T-helper 1 cell treated with Interleukin-12 subunit alpha and Interleukin-12 subunit beta and Interleukin-4 antibody, amounts not matched to agents 30 μg/mL and 1 μg/mL, for 36 hours (primary cell): ENCODE measurements around the gene CELF5.
A peak's percentile ranks its signal among the peaks of the same experiment; 100 is the strongest.
"Not testable (repeated sequence)": the region's sequence is repeated elsewhere in the genome, so short reads cannot be mapped to it uniquely, and the experiment has no call there.

Experiments
- H3K27ac Mint-ChIP-seq: one replicate; pipeline ENCODE4 v1.8.0; 2021; ENCODE audit warnings: mild to moderate bottlenecking, mixed read lengths
- H3K27me3 Mint-ChIP-seq: one replicate; pipeline ENCODE4 v1.8.0; 2021; ENCODE audit warnings: low read depth, mixed read lengths
- H3K36me3 Mint-ChIP-seq: one replicate; pipeline ENCODE4 v1.8.0; 2021; ENCODE audit warnings: low read depth, mixed read lengths
- H3K4me1 Mint-ChIP-seq: one replicate; pipeline ENCODE4 v1.8.0; 2021; ENCODE audit warnings: low read depth, mixed read lengths
- H3K4me3 Mint-ChIP-seq: one replicate; pipeline ENCODE4 v1.8.0; 2021; ENCODE audit warnings: mild to moderate bottlenecking, moderate library complexity, mixed read lengths
- H3K9me3 Mint-ChIP-seq: one replicate; pipeline ENCODE4 v1.8.0; 2021; ENCODE audit warnings: mixed read lengths

Gene CELF5

DNA sequence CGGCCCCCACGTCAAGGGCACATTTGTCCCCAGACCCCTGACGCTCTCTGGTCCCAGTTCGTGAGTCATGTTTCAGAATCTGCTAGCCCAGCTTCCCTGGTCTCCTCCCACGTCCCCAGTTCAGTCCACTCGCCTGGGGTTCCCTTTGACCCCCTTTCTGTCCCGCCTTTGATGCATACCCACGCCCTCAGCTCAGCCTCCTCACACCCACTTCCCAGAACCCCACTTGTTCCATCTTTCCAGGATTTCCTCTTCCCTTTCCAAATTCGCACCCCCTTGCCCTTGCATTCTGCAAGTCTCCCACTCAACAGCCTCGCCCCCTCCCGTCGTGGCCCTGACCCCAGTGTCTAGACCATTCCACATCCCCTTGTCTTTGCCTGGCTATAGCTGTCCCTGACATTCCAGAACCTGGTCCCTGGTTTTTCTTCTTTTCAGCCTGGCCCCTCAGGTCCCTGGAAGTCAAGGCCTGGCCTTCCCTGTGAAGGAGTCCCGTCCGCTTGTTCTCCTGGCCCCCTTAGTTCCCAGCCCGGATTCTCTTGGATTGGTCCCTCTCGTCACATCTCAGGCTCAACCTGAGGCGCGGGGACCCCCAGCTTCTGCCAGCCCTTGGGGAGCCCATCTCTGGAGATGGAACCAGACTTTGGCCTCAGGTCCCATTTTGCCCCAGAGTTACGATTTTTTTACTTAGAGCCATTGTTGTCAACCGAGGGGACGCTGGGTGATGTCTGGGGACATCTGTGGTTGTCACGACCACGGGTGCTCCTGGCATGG is 37.4 kb upstream of the CELF5 start:
- H3K27ac Mint-ChIP-seq, result peak overlapping the region; percentile 88
- H3K36me3 Mint-ChIP-seq, result peaks cover 21% of the 10 kb centered on the region
- no peaks in the 10 kb centered on the region for H3K27me3 Mint-ChIP-seq
- H3K4me3 Mint-ChIP-seq, result peak overlapping the region; percentile 93
- H3K4me1 Mint-ChIP-seq, result peaks cover 36% of the 10 kb centered on the region
- no peaks in the 10 kb centered on the region for H3K9me3 Mint-ChIP-seq

DNA sequence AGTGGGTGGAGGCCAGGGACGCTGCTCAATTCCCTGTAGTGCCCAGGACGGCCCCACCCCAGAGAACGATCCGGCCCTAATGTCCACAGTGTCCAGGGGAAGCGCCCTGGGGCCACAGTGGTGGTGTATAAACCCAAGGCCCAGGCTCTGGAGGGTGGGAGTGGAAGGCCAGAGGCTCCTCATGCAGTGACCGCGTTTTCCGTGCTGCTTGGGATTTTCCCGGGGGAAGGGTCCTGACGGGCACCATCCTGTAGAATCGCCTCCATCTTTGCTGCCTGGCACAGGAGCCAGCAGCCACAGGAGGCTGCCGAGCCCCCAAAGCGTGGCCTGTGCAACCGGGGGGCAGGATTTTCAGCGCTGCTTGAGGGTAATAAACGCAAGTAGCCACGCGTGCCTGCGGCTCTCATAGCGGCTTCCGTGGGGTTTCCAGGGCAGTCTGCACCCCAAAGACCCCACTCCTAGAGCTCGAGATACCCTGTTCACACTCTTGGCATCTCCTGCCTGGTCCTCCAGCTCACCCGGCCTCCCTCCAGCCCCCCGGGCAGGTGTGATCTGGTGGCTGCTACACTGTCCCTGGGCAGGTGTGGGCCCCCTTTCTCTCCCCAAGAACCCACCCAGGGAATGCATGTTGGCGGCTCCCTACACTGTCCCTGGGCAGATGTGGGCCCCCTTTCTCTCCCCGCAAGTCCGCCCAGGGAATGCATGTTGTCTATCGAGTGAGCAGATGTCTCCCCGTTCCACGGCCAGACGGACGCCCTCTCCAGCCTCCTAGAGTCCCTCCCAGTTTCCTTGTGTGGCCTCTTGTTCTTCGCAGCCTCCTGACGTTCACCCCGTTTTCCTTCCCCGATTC is 36.6 kb upstream of the CELF5 start:
- H3K27ac Mint-ChIP-seq, result peak overlapping the region; percentile 57
- H3K4me3 Mint-ChIP-seq, result peak overlapping the region; percentile 93
- H3K4me1 Mint-ChIP-seq, result peaks cover 36% of the 10 kb centered on the region
- H3K9me3 Mint-ChIP-seq, result no peaks in the 10 kb centered on the region
- no peaks in the 10 kb centered on the region for H3K27me3 Mint-ChIP-seq
- H3K36me3 Mint-ChIP-seq, result peaks cover 21% of the 10 kb centered on the region

DNA sequence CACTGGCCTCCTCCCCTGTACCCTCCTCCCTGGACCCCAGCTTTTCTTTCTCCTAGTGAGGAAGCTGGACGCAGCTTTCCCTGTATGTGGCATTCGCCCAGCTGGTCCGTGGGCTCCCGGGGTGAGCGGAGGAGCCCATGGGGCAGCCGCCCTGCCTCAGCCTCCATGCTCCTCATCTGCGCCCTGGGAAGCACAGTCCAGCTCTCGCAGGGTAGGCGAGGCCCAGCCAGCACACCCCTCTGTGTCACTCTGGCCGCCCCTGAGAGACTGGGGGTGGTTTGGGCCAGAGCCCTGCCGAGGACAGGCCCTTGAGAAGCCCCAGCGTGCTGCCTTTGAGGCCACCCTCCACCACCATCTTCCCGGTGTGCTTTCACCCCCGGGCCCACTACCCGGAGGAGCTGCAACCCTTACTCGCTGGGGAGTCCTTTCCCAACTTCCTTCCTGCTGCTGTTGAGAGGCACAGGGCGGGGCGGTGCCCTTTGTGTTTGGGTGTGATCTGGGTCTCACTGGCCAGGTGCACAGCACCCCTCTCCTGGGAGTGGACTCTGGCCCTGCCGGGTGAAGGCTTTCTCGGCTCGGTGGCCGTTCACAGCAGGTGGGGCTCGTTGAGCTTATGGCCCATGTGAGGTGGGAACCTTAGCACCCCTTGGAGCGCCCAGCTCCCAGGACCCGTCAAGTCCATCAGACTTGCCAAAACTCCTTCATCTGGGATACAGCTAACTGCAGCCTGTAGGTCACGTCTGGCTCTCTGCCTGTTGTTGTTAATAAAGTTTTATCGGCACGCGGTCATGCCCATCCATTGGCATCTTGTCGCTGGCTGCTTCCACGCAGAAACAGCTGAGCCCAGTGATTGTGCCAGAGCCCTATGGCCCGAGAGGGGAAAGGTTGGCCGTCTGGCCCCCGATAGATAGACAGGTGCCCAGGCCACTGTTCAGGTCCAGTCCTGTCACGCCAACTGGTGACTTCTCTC is 35.5 kb upstream of the CELF5 start:
- no peaks in the 10 kb centered on the region for H3K27me3 Mint-ChIP-seq
- H3K27ac Mint-ChIP-seq, result peak overlapping the region; percentile 57
- no peaks in the 10 kb centered on the region for H3K9me3 Mint-ChIP-seq
- H3K4me1 Mint-ChIP-seq, result peaks cover 35% of the 10 kb centered on the region
- H3K36me3 Mint-ChIP-seq, result peaks cover 22% of the 10 kb centered on the region
- peak overlapping the region; percentile 58 for H3K4me3 Mint-ChIP-seq

DNA sequence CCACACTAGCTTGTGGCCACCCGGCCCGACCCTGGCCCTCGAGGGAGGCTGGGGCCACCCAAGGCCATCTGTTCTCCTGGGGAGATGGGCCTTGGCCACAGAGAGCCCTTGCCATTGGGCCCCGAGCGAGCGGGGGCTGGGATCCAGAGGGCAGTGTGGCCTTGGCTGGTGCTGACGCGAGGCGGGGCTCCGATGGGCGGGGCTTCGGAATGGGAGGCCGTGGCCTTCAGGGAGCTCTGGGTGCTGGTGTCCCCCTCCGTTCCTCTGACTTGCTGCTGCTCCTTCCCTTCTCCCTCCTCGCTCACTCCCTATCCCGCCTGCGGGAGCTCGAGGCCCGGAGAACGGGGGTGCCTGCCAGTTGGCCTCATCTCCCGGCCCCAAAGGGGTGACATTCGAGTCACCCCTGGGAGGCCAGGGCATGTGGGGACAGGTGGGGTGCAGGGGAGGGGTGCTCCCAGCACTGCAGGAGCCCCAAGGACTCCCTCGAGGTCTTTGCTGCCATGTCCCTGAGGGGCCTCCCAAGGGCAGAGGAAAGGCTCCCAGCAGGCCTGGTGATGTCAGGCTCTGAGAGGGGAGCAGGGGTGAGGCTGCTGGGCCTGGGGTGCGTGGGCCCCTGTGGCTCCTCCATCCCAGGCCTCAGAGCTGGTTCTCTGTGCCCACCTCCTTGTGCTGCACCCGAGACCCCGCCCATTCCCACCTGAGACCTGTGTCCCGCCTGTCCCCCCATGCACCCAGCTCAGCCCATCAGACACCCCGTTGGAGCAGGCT is 34.6 kb upstream of the CELF5 start:
- Mint-ChIP-seq H3K9me3 (no peaks in the 10 kb centered on the region), H3K4me3 (no peak overlapping the region), H3K4me1 (peaks cover 25% of the 10 kb centered on the region), H3K27me3 (no peaks in the 10 kb centered on the region), H3K36me3 (peaks cover 22% of the 10 kb centered on the region), H3K27ac (no peak overlapping the region)

DNA sequence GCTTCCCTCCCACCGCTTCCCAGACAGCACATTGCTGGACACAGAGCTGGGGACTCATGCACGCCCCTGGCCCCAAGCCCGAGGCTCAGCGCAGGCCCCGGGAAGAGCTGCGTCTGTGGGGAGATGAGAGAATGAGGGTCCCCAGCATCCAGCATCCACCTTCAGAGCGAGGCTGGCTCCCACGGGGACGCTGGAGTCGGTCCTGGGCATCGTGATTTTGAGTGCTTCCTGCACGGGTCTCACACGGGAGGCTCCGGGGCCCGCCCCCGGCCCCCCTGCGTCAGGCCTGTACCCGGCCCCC is 34.0 kb upstream of the CELF5 start:
- H3K36me3 Mint-ChIP-seq, result peaks cover 18% of the 10 kb centered on the region
- H3K27me3 Mint-ChIP-seq, result no peaks in the 10 kb centered on the region
- peaks cover 21% of the 10 kb centered on the region for H3K4me1 Mint-ChIP-seq
- no peaks in the 10 kb centered on the region for H3K9me3 Mint-ChIP-seq
- H3K27ac Mint-ChIP-seq, result no peak overlapping the region
- no peak overlapping the region for H3K4me3 Mint-ChIP-seq

DNA sequence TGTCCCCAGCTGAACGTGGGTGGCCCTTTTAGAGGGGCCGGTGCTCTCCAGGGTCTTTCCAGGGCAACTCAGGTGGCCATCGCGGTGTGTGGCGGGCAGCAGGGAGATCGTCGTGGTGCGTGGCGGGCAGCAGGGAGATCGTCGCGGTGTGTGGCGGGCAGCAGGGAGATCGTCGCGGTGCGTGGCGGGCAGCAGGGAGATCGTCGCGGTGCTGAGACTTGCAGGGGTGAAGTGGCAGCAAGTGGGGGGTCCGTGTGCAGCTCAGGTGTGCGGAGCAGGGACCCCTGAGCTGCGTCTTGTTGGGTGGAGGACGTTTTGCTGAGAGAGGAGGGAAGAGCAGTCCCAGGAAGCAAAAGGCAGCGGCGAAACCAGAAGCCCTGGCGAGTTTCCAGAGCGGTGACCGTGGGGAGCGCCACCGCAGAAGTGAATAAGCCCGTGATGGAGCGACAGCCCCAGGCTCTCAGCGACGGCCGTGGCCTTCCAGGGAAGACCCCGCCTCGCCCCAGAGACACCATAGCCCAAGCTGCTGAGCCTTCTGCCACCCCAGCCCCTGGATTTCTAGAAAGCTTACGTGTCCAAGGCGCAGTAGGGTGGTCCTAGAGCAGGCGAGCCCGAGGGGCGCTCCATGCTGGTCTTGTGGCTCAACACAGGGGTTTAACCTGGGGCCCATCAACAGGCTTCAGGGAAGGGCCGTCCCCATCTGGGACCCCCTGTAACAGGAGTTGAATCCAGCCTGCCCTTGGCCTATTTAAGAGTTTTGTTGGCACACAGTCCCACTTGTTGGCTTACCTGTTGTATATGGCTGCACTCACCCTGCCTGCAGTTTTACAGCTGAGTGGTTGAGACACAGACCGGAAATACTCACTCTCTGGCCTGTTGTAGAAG is 33.3 kb upstream of the CELF5 start:
- Mint-ChIP-seq H3K36me3 (peaks cover 18% of the 10 kb centered on the region), H3K4me1 (peaks cover 19% of the 10 kb centered on the region), H3K27me3 (no peaks in the 10 kb centered on the region), H3K27ac (peak overlapping the region; percentile 24), H3K4me3 (no peak overlapping the region), H3K9me3 (no peaks in the 10 kb centered on the region)

DNA sequence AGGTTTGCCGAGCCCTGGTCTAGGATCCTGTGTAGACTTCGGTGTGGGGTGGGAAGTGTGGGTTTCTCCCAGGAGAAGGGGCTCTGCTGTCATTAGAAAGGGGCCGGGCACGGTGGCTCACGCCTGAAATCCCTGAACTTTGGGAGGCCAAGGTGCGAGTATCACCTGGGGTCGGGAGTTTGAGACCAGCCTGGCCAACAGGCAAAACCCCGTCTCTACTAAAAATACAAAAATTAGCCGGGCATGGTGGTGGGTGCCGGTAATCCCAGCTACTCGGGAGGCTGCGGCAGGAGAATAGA is 32.7 kb upstream of the CELF5 start:
- not testable (repeated sequence) for H3K27ac Mint-ChIP-seq, H3K9me3 Mint-ChIP-seq, H3K27me3 Mint-ChIP-seq, H3K4me3 Mint-ChIP-seq
- H3K36me3 Mint-ChIP-seq, result peaks cover 17% of the 10 kb centered on the region
- H3K4me1 Mint-ChIP-seq, result peaks cover 17% of the 10 kb centered on the region

DNA sequence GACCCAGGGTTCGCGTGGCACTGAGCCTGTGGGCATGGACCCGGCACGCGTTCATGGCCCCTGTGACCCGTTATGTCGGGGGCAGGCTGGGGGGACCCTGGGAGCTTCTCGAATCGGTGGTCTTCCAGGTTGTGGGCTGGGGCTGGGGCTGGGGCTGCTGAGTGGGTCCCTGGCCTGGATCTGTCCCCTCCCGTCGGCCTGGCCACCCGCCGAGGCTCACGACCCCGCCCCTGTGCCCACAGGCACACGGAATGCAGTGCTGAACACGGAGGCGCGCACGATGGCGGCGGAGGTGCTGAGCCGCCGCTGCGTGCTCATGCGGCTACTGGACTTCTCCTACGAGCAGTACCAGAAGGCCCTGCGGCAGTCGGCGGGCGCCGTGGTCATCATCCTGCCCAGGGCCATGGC is 32.2 kb upstream of the CELF5 start:
- Mint-ChIP-seq H3K4me1 (peaks cover 12% of the 10 kb centered on the region), H3K9me3 (no peaks in the 10 kb centered on the region), H3K4me3 (no peak overlapping the region), H3K36me3 (peaks cover 12% of the 10 kb centered on the region), H3K27ac (no peak overlapping the region), H3K27me3 (no peaks in the 10 kb centered on the region)

DNA sequence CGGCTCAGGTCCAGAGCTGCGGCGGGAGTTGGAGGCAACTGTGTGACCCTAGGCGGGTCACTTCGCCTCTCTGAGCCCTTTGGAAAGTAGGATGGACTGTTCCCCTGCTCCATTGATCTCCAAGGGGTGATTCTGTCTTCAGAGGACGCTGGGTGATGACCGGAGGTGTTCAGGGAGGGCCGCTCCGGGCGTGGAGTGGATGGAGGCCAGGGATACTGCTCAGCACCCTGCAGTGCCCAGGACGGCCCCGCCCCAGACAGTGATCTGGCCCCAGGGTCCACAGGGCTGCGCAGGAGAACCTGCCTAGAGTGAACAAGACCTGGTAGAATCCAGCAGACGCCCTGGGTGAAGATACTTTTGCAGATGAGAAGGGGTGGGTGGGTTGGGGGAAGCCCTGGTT is 31.8 kb upstream of the CELF5 start:
- Mint-ChIP-seq H3K36me3 (peaks cover 12% of the 10 kb centered on the region), H3K4me1 (peaks cover 10% of the 10 kb centered on the region), H3K27ac (no peak overlapping the region), H3K4me3 (no peak overlapping the region), H3K9me3 (no peaks in the 10 kb centered on the region), H3K27me3 (no peaks in the 10 kb centered on the region)

DNA sequence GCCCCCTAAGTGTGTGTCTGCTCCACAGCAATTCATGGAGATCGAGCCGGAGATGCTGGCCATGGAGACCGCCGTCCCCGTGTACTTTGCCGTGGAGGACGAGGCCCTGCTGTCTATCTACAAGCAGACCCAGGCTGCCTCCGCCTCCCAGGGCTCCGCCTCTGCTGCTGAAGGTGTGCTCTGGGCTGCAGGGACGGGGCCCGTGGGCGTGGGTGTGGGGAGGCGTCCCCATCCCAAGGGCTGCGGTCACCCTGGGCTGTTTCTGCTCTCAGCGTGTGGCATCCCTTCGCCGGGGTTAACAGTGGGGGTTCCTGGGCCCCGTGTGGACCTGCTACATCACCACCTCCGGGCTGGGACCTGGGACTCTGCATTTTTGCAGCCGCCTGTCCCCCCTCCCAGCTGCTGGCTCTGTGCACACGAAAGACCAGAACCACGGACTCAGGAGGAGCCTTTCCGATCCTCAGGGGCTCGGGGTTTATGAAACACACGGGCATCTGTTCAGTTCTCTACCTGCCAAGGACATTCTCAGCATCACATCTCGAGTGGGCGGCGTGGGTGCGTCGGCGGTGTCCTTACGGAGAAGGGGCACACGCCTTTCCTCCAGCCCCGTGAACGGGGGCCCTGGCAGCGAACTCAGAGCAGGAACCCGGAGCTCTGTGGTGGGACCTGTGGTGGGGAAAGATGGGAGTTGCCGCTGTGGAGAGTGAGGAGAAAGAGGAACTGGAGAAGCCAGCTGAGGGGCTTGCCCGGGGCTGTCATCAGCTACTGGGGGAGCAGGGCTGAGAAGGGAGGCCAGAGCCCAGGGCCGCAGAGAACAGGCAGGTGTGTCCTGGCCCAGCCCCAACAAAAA is 31.0 kb upstream of the CELF5 start:
- Mint-ChIP-seq H3K4me1 (peaks cover 6% of the 10 kb centered on the region), H3K36me3 (peaks cover 12% of the 10 kb centered on the region), H3K4me3 (no peak overlapping the region), H3K9me3 (no peaks in the 10 kb centered on the region), H3K27me3 (no peaks in the 10 kb centered on the region), H3K27ac (no peak overlapping the region)

DNA sequence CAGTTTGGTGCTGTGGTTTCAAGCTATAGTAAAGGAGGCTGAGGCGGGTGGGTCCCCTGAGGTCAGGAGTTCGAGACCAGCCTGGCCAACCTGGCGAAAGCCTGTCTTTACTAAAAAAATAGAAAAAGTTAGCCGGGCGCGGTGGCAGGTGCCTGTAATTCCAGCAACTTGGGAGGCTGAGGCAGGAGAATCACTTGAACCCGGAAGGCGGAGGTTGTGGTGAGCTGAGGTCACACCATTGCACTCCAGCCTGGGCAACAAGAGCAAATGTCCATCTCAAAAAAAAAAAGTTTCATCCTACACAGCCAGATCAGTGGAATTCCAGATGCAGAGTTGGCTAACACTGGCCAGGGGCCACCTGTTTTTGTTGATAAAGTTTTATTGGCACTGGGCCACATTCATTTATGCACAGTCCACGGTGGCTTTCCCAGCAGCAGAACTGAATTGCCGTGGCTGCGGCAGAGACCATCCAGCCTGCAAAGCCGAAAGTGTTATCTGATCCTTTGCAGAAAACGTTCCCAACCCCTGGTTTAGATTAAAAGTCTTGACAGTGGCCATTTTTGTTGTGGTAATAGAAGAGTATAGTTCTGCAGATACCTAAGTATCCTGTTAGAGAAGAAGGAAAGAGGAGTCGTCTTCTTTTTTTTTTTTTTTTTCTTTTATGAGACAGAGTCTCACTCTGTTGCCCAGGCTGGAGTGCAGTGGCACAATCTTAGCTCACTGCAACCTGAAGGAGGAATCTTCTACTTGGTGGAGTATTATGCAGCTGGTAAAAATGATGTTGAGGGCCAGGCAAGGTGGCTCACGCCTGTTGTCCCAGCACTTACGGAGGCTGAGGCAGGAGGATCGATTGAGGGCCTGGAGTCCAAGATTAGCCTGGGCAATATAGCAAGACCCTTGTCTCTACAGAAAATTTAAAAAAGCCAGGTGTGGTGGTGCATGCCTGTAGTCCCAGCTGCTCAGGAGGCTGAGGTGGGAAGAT is 30.1 kb upstream of the CELF5 start:
- Mint-ChIP-seq H3K27me3 (no peaks in the 10 kb centered on the region), H3K4me1 (no peaks in the 10 kb centered on the region), H3K27ac (no peak overlapping the region), H3K36me3 (peaks cover 12% of the 10 kb centered on the region), H3K9me3 (no peaks in the 10 kb centered on the region), H3K4me3 (no peak overlapping the region)
